Stimulated activated CD4-positive, alpha-beta T cell treated with anti-CD3 and anti-CD28 coated beads, TNF-alpha, amount 100 ng/mL, for 24 hours (primary cell): Measurements from ENCODE around the gene TRAFD1.
A peak's percentile ranks its signal among the peaks of the same experiment; 100 is the strongest.

Source experiments
- DNase-seq, 3 experiments: peaks; one replicate each; pipeline ENCODE4 v3.0.0-alpha.2; 2020; ENCODE audit warnings: low read depth in 3 of 3

TRAFD1 gene

DNA sequence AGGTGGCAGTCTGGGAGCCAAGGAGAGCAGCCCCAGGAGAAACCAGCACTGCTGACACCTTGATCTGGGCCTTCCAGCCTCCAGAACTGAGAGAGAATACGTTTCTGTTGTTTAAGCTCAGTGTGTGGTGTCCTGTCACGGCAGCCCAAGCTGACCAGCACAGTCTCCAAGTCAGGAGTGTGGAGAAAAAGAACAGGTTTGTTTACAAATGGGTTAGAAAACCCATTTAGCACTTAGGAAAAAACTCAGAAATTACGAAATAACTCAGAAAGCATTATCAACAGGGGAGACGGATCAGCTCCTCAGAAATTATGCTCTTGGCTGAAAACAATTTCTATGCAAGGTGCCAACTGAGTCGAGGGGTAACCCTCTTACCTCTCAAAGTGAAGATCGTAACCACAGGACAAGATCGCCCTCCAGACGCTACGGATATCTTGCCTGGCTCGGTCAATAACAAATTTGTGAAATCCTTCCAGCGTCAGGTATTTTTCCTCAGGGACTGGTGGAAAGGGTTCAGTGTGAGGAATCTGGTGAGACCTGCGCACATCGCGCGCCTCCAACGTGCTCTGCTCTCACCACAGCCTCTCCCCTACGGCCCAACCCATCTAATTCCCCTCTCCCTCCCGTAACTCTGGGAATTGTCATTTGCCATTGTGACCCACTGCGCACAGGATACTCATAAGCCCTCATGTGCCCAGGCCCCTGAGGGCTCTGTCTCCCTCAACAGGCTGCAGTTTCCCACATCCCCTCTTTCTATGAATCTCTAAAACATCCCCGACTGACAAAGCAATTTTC lies 50.2 kb downstream of the TRAFD1 start:
- DNase-seq, result no peak

DNA sequence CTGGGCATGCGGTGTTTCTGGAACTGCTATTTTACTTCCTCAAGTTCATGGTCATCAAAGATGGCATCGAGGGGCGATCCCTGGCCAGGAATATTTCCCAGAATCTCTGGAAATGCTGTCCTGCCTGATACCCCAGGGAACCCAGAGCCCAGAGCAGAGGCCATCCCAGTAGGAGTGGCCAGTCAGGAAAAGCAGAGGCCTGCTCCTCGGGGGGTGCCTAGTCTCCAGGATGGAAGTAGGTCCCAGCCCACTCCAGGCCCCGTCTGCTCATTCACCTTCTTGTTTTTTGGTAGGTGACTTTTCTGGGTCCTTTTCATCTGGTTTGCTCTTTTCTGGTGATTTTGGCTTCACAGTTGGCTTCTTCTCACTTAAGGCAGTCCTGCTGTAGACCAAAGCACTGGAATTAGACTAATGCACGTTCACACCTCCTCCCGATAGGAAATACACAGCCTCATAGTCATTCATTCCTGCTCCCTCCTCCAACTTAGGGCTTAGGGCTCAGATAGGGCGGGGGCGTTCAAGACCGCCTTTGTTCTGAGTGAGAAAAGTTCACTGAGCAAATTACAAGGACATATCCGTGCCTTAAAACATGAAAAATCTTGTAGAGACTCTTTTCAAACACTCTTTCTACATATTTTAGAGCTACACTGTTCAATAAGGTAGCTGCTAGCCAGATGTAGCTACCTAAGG lies 51.1 kb downstream of the TRAFD1 start:
- no peak for DNase-seq

DNA sequence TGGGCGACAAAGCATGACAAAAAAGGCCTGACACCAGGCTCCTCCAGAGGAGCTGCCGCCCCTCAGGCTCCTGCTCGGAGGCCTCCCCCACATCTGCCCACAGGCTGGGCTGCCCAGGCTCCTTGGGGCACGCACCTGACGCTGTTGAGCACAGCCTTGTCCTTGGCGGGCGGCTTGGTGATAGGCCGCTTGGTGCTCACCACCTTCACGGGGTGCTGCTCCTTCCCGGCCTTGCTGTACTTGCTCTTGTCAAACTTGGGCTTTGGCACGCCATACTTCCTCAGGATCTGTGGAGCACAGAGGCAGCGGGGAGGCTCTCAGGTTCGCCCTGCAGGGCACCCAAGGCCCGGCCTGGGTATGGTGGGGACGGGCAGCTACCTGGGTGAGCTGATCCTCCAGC lies 53.4 kb downstream of the TRAFD1 start:
- no peak for DNase-seq

DNA sequence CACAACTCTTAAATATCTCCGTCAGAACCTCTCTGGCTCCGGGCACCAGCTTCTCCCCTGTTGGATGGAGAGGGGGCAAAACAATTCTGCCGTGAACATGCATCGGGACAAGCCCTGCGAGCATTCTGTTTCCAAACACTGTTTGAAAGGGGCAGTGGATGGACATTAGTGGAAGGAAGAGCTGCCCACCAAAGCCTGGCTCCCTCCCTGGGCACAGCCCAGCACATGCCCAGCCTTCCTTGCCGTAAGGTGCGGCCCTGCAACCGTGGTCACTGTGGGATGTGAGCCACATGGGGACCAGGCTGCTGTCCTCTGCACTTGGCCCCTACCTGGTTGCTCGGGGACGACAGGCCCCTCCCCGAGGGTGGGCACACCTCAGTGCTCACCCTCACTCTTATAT lies 54.0 kb downstream of the TRAFD1 start:
- DNase-seq, result no peak

DNA sequence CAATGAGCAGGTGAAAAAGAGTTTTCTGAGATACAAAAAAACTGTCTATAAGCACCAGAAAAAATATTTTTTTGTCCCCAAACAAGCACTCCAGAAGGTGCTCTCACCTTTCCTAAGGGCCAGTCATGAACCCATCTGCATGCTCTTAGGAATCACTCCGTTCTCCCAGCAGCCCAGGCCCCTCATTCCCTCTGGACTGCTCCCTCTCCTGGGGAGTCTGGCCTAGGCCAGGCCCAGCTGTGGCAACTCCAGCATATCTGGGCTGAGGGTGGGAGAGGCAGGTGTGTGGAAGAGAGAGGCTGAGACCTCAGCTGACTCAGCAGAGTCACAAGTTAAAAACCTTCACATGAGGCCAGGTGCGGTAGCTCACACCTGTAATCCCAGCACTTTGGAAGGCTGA lies 54.6 kb downstream of the TRAFD1 start:
- no peak for DNase-seq

DNA sequence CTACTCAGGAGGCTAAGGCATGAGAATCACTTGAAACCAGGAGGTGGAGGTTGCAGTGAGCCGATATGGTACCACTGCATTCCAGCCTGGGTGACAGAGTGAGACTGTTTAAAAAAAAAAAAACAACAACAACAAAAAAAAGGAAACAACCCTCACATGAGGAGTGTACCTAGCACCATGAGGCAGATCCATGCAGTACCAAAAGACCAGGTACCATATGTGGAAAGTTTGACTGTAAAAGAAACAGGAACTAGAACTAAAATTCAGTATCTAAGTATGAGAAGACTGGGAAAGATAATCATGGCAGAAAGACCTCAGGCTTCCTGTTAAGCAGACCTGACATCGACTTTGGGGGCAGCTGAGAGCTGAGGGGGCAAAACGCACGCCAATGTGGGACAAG lies 55.1 kb downstream of the TRAFD1 start:
- no peak for DNase-seq

DNA sequence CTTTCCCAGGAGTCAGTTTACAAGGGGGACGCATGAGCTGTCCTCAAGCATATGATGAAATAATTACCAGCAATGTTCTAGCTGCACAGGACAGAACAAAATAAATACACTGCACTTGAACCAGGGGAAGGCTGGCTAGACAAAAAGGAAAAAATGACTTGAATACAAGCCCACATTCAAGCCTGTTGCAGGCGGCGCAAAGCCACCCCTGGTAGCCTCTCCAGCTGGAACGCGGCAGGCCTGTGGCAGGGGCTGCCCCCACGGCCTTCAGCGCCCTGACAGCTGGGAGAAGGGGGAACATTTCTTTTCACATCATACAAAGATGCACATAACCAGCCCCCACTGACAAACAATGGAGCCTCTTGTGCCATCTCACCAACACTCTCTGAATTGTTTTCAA lies 57.1 kb downstream of the TRAFD1 start:
- no peak for DNase-seq

DNA sequence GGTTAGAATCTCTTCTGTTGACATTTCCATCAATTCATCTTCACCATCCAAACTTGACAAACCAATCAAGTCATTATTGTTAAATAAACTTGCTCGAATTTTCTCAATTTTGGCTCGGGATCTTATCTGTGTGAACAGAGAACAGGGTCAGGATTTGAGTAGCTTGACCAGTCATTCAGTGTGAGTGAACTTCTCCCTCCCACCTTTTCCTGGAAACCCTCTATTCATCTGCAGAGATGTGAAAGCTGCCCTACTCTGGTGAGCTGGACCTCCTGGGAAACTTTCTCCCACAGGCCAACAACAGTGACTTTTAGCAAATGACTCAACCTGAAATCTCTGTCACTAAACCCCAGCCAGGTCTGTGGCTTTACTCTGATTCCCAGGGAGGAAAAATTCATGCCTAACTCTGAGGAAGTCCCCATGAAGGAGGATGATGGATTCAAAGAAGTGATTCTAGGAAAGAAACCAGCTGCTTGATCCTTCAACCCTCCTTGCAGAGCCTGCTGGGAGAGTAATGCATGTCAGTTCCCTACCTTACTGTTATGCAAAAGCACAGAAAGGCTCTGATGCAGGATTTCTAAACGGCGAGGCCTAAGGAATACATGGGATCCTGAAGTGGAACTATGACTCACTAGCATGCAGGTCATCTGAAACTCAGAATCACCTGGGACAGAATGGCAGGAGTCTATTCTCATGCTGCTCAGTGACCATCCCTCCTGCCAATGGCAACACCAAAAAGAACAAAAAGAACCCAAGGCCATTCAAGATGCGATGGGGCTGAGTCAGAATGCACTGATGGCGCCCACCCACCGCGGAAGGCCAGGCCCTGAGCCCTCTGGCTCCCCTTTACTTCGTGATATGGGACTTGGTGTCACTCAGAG lies 58.0 kb downstream of the TRAFD1 start:
- no peak for DNase-seq

DNA sequence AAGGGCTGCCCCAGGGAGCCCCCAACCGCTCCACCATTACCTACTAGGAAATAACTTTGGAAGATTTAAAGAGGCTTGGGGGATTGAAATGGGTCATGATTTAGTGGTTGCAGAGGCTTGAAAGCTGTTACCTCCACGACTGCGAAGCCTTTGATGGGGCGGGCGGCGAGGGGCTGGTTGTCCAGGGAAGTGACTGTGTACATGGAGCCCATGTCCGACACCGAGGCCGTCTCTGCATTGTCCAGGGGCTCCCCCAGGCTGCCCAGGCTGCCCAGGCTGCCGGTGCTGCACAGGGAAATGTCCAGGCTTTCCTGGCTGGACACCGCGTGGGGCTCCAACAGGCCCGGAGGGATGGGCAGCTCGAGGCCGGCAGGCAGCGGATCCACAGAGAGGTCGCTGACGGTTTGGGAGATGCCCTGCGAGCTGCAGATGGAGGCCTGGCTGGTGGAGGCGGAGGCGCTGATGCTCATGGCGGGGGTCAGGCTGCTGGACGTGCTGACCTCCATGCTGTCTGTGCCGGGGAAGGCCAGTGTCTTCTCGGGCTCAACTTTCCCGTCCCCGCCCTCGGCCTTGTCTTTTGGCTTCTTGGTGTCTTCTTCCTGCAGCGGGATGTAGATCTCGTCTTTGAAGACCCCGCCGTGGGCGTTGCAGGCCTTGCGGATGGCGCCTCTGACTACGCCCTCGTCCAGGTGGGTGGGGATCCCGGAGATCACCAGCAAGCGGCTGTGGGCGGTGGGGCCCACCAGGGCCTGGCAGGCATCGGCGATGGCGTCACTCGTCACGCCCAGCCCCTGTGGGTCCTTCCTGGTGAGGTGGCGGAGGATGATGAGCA lies 58.9 kb downstream of the TRAFD1 start:
- DNase-seq, result no peak

DNA sequence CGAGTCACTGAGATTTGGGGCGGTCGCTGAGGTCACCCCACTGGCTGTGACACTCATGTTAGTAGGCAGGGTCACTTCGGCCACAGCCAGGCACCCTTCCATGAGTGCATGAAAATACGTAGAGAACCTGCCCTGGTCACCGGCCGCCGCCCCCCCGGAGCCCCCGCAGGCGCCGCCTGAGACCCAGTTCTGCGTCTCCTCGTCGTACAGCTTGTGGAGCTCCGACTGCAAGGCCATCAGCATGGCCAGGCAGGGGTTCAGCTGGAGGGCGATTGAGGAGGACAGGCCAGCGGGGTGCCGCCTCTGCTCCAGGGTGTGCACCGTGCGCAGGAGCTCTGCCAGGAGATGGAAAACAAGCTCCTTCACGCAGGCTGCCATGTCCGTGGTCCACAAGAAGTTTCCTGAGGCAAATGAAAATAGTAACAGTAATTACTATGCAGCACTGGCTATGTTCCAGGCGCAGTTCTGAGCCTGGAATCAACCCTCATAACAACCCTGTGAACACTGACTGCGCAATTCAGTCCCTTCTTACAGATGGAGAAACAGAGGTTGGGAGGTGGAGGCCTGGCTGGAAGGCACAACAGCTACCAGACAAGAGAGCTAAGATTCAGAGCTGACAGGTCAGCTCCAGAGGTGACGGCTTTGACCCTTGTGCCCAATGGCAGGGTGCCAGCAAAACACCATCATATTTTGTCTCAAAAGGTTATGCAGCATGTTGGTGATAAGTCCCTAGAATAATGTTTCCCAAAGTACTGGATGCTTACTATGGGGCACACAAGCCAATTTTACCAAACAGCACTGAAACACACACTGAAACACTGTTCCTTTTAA lies 59.9 kb downstream of the TRAFD1 start:
- DNase-seq, result no peak

DNA sequence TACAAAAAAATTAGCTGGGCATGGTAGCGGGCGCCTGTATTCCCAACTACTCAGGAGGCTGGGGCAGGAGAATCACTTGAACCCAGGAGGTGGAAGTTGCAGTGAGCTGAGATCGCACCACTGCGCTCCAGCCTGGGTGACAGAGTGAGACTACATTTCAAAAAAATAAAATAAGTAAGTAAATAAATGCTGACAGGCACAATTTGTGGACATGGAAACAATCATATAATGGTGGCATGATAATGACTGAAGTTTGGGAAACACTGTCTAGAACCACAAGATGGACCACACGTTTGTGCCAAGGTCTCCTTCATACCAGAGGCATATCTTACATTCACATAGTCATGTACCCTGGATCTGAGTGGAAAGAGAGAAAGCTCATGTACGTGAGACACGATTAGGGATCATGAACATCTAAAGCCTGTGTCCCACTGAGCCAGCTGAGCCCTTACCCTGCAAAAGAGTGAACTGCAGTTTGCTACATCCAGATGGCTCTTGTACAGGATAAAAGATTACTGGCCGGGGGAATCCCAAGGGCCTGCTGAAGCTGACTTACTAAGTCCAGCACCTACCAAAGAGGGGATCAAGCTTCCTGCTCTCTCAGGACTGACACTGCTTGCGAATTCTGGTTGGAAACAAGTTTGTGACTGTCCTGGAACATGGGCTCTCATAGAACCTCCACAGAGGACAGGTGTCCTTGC lies 62.9 kb downstream of the TRAFD1 start:
- no peak for DNase-seq

DNA sequence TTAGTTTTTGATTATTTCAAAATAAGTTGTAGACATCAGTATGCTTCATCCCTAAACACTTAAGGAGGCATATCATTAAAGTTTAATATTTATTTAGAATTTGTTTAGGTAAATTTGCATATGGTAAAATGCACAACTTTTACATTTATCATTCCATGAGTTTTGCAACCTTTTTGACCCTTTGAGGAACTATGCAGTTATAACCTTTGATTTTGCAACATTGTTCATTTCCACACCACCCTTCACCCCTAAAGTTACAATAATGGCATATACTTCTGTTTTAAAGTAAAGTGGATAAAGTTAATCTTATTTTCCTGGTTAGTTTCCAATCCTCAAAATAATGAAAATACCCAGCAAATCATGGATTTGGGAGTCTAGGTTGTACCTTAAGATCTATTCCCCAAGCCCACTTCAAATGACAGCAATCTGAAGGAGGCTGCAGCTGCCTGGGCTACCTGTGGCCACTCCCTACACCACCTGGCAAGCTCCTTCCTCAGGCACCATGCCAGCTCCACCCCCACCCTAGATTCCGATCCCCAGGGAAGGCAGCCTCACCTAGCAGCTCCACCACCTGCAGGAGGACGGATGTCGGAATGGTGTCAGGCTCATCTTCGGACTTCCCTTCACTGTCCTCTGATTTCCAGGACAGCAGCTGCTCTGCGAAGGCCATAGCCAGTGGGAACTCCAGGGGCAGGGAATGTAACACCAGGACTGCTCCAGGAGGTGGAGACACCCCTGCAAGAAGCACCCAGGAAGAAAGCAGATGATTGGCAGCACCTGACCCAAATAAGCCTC lies 65.1 kb downstream of the TRAFD1 start:
- DNase-seq, result no peak

DNA sequence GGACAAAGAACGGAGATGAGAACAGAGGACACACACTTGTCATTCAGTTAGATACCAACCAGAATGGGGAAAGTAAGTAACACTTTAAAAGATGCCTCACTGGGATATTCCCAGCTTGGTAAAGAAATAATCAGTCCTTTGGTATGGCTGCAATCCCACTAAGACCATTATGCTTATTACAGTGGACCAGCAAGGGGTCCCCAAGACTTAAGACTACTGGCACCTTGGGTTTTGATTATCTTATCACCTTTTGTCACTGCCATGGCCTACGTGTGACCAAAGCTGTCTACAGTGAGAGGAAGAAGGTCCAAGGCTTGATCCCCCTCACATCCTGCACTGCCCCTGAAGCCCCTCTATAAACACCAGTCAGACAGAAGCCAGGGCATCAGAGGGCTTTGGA lies 65.8 kb downstream of the TRAFD1 start:
- DNase-seq, result no peak

DNA sequence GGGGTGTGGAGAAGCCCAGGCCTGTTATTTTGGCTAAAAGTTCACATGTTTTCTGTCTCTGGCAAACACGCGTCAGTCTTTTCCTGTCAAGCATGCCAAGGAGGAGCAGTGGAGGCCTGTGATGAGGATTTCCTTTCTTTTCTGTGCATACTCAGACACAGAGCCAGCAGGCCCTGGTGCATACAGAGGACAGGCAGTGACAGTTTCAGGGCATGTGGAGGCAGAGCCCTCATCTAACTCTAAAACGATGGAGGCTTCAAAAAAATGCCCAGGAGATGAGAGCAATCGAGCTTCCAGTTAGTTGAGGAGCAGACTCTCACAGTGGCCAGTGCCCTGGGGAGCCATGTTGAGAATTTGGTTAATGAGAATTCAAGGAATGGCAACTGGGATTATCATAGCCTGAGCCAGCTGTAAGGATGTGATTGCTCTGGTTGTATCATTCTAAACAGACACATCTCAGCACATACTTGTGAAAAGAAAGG lies 66.5 kb downstream of the TRAFD1 start:
- no peak for DNase-seq

DNA sequence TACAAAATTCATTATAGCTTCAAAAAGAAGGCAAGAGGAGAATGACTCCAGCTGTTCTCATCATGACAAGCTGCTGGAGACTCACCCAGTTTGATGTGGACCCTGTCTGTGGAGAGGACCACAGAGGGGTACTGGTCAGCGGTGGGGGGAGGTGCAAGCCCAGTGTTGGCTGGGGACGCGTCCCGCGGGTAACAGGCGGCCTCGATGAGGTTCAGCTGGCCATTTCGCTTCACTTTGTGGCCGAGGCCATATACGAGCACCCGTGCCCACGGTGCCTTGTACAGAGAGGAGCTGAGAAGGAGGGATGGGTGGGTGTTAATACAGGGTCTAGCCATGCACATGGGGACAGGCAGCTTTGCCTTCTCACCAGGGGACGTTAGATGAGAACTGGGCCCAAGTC lies 67.1 kb downstream of the TRAFD1 start:
- DNase-seq, result no peak

DNA sequence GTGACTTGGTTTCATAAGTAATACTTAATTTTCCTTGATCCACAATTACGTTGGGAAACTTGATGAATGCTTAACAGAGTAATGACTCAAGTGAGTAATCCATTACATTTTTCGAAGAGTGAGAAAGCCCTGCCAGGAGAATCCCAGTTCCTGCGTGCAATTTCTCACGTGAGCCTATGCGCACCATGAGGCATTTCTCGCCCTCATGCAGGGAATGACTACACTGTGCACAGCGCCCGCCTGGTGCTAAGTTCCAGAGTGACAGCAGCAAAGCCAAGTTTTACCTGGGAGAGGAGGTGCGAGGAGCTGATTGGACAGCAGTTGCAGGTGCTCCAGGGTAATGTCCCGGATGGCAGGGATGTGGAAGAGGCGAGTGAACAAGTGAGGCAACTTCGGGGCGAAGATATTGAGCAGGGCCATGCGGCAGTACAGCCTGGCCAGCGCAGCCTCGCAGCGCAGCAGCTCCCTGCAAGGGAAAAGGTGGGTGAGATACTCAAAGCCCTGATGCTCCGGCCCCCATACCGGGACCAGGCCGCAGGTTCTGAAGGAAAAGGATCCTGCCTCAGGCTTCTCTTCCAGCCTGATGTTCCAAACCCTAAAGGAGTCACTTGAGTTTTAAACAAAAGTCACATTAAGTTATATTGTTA lies 69.4 kb downstream of the TRAFD1 start:
- no peak for DNase-seq

DNA sequence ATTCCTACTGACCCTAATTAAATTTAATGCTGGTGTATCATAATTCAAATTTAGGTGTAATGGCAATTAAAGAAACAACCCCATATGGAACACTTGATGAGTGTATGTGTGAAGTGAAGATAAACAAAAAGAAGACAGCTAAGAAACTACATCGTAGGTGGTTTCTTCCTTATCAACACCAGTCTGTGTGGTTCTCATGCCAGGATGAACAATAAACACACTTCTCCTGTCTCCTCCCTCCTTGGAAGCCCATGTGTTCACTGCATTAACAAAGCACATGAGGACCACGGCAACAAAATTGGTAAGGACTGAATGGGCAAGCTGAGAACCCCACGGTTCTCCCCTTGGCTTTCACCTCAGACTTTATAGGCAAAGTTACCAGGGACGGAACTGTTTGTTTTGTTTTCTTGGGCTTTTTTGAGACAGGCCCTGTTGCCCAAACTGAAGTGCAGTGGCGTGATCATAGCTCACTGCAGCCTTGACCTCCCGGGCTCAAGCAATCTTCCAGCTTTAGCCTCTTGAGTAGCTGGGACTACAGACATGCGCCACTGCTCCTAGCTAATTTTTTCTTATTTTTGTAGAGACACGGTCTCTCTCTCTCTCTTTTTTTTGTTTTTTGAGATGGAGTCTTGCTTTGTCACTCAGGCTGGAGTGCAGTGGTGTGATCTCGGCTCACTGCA lies 71.0 kb downstream of the TRAFD1 start:
- no peak for DNase-seq

DNA sequence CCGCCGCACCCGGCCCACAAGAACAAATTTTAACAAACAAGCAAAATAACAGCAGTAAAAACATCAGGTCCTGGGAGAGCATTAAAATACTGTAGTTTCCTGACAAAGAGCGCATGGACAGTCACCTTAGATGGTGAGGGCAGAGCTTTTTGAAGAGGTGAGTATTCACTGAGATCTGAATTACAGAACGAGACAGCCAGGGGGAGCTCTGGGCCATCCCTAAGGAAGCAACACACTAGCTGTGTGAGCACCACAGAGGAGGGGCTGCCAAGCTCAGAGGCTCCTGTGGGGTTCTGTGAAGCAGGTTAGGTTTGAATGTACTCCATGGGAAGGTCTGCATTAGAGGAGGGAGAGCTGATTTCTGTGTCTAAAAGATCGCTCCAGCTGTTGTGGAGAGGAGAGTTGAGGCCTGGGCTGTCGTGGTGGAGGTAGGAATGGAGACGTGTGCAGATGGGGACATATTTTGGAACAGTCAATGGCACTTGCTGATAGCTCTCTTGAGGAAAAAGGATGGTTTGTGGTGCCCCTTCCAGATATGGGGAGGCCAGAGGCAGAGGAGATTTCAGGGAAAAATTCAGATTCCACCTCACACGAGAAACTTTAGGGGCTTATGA lies 72.9 kb downstream of the TRAFD1 start:
- DNase-seq, result peak; percentile 7 to 47 (median 14)
